Left lung (tissue), 10 donors: Measurements from ENCODE around the gene PHF2. TPM values are rescaled to one million over a fixed set of nuclear protein-coding genes. Genes with fewer than 3 reads are reported as not detected.

Source experiments
- ATAC-seq: fragments of 200-7000 bp; cut with Tn5 transposase; one replicate; pipeline ENCODE4 v1.9.1; 2020; ENCODE audit warnings: moderate library complexity
- DNase-seq, 4 donors: peaks; one replicate each; pipeline ENCODE4 v3.0.0-alpha.2; 2013 to 2020
- H3K27ac ChIP-seq, 2 donors: fragments of 200-600 bp; sonication (generic) in 1 of 2; one replicate each; pipeline versions ENCODE4 v1.5.0 to v1.8.0; 2020 to 2021
- H3K27me3 ChIP-seq, 2 donors: fragments of 200-600 bp; sonication (generic) in 1 of 2; one replicate each; pipeline versions ENCODE4 v1.5.0 to v1.8.0; 2020 to 2021
- H3K36me3 ChIP-seq, 2 donors: fragments of 200-600 bp; sonication (generic) in 1 of 2; one replicate each; pipeline versions ENCODE4 v1.5.0 to v1.8.0; 2020 to 2021
- H3K4me1 ChIP-seq, 2 donors: fragments of 200-600 bp; one replicate each; pipeline ENCODE4 v1.8.0; 2021
- H3K4me3 ChIP-seq, 2 donors: fragments of 200-600 bp; sonication (generic) in 1 of 2; one replicate each; pipeline versions ENCODE4 v1.5.0 to v1.8.0; 2020 to 2021; ENCODE audit warnings: mild to moderate bottlenecking in 1 of 2
- H3K9me3 ChIP-seq, 2 donors: fragments of 200-600 bp; sonication (generic) in 1 of 2; one replicate each; pipeline versions ENCODE4 v1.5.0 to v1.8.0; 2020 to 2021
- CTCF ChIP-seq, 2 donors: fragments of 200-600 bp; sonication (generic) in 1 of 2; IDR thresholded peaks; one replicate each; pipeline versions ENCODE4 v1.5.0 to v1.8.0; 2021; ENCODE audit warnings: antibody characterized with exemption in 2 of 2
- intact Hi-C, 2 donors: fragments of 100-400 bp; cut with DNase I; formaldehyde crosslinking; loops; one replicate each; pipeline versions ENCODE4 v1.11.2 to v1.14.2; 2022
- polyA plus RNA-seq, 6 donors: library from polyadenylated mRNA; unstranded; fragments of 120-200 nt; gene quantifications; one replicate each; pipeline ENCODE4 v1.2.1, GENCODE V29; 2013; ENCODE audit not compliant: insufficient read length in 6 of 6
- total RNA-seq, 2 donors: library from RNA; stranded (reverse); fragmentation: NEBNext Ultra II Directional; extraction: Animal tissue kit (Norgen Biotek cat#: 25700); gene quantifications; one replicate each; pipeline ENCODE4 v1.2.1, GENCODE V29; 2021
- donor health status: DM: no; HTN: yes; CAD: no.
- donor health status: DM: no; HTN: no; CAD: no.

PHF2 gene
- total and polyA plus RNA-seq, 8 donors: 29.1 to 53.7 (median 42.3) TPM

GRCh38 chr9:93536167-93536566 is 40.2 kb upstream of the PHF2 start:
- Histone ChIP-seq H3K4me3 (no peak overlapping the region), H3K27ac (no peak overlapping the region), H3K36me3 (peaks cover 0 to 68% of the 10 kb centered on the region in 2 donors), H3K9me3 (no peaks in the 10 kb centered on the region), H3K27me3 (no peaks in the 10 kb centered on the region), H3K4me1 (no peaks in the 10 kb centered on the region)
- TF ChIP-seq CTCF (IDR thresholded peaks at IDR 0.05): no peak
- intact Hi-C loops: no loop called here
- no peak for DNase-seq
- ATAC-seq: no peak

- no peaks in the 10 kb centered on the region for H3K4me1 ChIP-seq
- no peaks in the 10 kb centered on the region for H3K9me3 ChIP-seq
- peaks cover 0 to 66% of the 10 kb centered on the region in 2 donors for H3K36me3 ChIP-seq
- intact Hi-C loops: no loop called here
- no peak overlapping the region for H3K4me3 ChIP-seq
- no peaks in the 10 kb centered on the region for H3K27me3 ChIP-seq
- TF ChIP-seq CTCF (IDR thresholded peaks at IDR 0.05): no peak
- no peak for DNase-seq
- ATAC-seq: no peak
- no peak overlapping the region for H3K27ac ChIP-seq
Observed at GRCh38 chr9:93536874-93537273, 39.5 kb upstream of the PHF2 start.

- Histone ChIP-seq H3K36me3 (peaks cover 3 to 62% of the 10 kb centered on the region in 2 donors), H3K4me1 (no peaks in the 10 kb centered on the region)
- no peak for TF ChIP-seq CTCF (IDR thresholded peaks at IDR 0.05)
Observed at GRCh38 chr9:93540305-93540704, 36.1 kb upstream of the PHF2 start.

GRCh38 chr9:93541005-93541404 is 35.4 kb upstream of the PHF2 start:
- H3K36me3 ChIP-seq: peaks cover 3 to 61% of the 10 kb centered on the region in 2 donors
- H3K27me3 ChIP-seq: no peaks in the 10 kb centered on the region
- DNase-seq: no peak
- H3K4me1 ChIP-seq: no peaks in the 10 kb centered on the region
- no peak for TF ChIP-seq CTCF (IDR thresholded peaks at IDR 0.05)
- no peak for ATAC-seq
- no peaks in the 10 kb centered on the region for H3K9me3 ChIP-seq
- no peak overlapping the region for H3K27ac ChIP-seq
- H3K4me3 ChIP-seq: no peak overlapping the region
- intact Hi-C loops: no loop called here

More at GRCh38 chr9:93540305-93540704, 36.1 kb upstream of the PHF2 start:
- Histone ChIP-seq H3K27me3 (no peaks in the 10 kb centered on the region), H3K4me3 (no peak overlapping the region), H3K9me3 (no peaks in the 10 kb centered on the region), H3K27ac (no peak overlapping the region)
- no peak for DNase-seq
- no peak for ATAC-seq
- intact Hi-C loops: no loop called here

GRCh38 chr9:93541581-93542349 is 34.6 kb upstream of the PHF2 start:
- Histone ChIP-seq H3K9me3 (no peaks in the 10 kb centered on the region), H3K27ac (no peak overlapping the region), H3K36me3 (peaks cover 3 to 65% of the 10 kb centered on the region in 2 donors), H3K4me1 (no peaks in the 10 kb centered on the region), H3K4me3 (no peak overlapping the region), H3K27me3 (no peaks in the 10 kb centered on the region)
- intact Hi-C loops: no loop called here
- ATAC-seq: no peak
- no peak for TF ChIP-seq CTCF (IDR thresholded peaks at IDR 0.05)
- no peak for DNase-seq
